HG02759 (cell line): ENCODE results near the gene SLC44A5.
"Not testable (repeated sequence)": the region's sequence is repeated elsewhere in the genome, so short reads cannot be mapped to it uniquely, and the experiment has no call there.

Experiments
- ATAC-seq: cut with Tn5 transposase; IDR thresholded peaks from one replicate; pipeline ENCODE4 v1.9.1; 2021; ENCODE audit warnings: mild to moderate bottlenecking, moderate library complexity; ENCODE audit not compliant: unreplicated experiment

The SLC44A5 gene

GRCh38 chr1:75293270-75293669, 317.6 kb downstream of the SLC44A5 start:
- no peak for ATAC-seq

- no peak for ATAC-seq
Measured at GRCh38 chr1:75292013-75292412, 318.9 kb downstream of the SLC44A5 start.

GRCh38 chr1:75276385-75276784, 334.5 kb downstream of the SLC44A5 start:
- ATAC-seq: no peak

- no peak for ATAC-seq
Measured at GRCh38 chr1:75275631-75276030, 335.3 kb downstream of the SLC44A5 start.

GRCh38 chr1:75274920-75275506, 335.9 kb downstream of the SLC44A5 start:
- no peak for ATAC-seq

GRCh38 chr1:75273110-75273509, 337.8 kb downstream of the SLC44A5 start:
- no peak for ATAC-seq

- ATAC-seq: peak; percentile 83
Measured at GRCh38 chr1:75265792-75266191, 345.1 kb downstream of the SLC44A5 start.

- no peak for ATAC-seq
Measured at GRCh38 chr1:75264112-75264511, 346.8 kb downstream of the SLC44A5 start.

- ATAC-seq: not testable (repeated sequence)
Measured at GRCh38 chr1:75263616-75264015, 347.3 kb downstream of the SLC44A5 start.

GRCh38 chr1:75261946-75262345, 349.0 kb downstream of the SLC44A5 start:
- not testable (repeated sequence) for ATAC-seq

- no peak for ATAC-seq
Measured at GRCh38 chr1:75258351-75258750, 352.6 kb downstream of the SLC44A5 start.

GRCh38 chr1:75257424-75257823, 353.5 kb downstream of the SLC44A5 start:
- ATAC-seq: no peak

- ATAC-seq: not testable (repeated sequence)
Measured at GRCh38 chr1:75250114-75250513, 360.8 kb downstream of the SLC44A5 start.

- ATAC-seq: no peak
Measured at GRCh38 chr1:75245239-75245638, 365.7 kb downstream of the SLC44A5 start.

GRCh38 chr1:75243124-75243523, 367.8 kb downstream of the SLC44A5 start:
- ATAC-seq: no peak

GRCh38 chr1:75237316-75237715, 373.6 kb downstream of the SLC44A5 start:
- no peak for ATAC-seq

GRCh38 chr1:75234562-75234961, 376.4 kb downstream of the SLC44A5 start:
- no peak for ATAC-seq

GRCh38 chr1:75233302-75233929, 377.5 kb downstream of the SLC44A5 start:
- ATAC-seq: peak; percentile 93

GRCh38 chr1:75220072-75220471, 390.8 kb downstream of the SLC44A5 start:
- no peak for ATAC-seq

GRCh38 chr1:75214017-75214416, 396.9 kb downstream of the SLC44A5 start:
- no peak for ATAC-seq

- no peak for ATAC-seq
Measured at GRCh38 chr1:75211648-75212047, 399.3 kb downstream of the SLC44A5 start.

GRCh38 chr1:75208862-75209261, 402.1 kb downstream of the SLC44A5 start:
- no peak for ATAC-seq
